ENCODE results near the gene MALAT1. TPM values are rescaled to one million over a fixed set of nuclear protein-coding genes. Genes with fewer than 3 reads are reported as not detected.

The MALAT1 gene
- total RNA-seq, 4 donors from 2014 or later: 2,194 to 20,520 (median 8,164) TPM

- H3K4me1 ChIP-seq: peaks cover 3 to 58% (median 14%) of the 10 kb centered on the region in 3 donors
- peaks cover 0 to 80% of the 10 kb centered on the region in 2 donors for H3K36me3 ChIP-seq
- no peak overlapping the region for H3K4me3 ChIP-seq
- TF ChIP-seq POLR2A (IDR thresholded peaks at IDR 0.05) (no peak), POLR2AphosphoS5 (IDR thresholded peaks at IDR 0.05) (no peak), CTCF (IDR thresholded peaks at IDR 0.05) (no peak), EP300 (IDR thresholded peaks at IDR 0.05) (no peak)
- no peaks in the 10 kb centered on the region for H3K27me3 ChIP-seq
- no peak for ATAC-seq
- 79 to 93% methylated on average over 2 to 11 of the region's 12 CpGs for WGBS, 2 donors (ENCODE audit: low coverage in 1 of 2)
- H3K9me3 ChIP-seq: no peaks in the 10 kb centered on the region
- peak overlapping the region in 2 of 4 donors; percentile 12 to 14 for H3K27ac ChIP-seq
These were observed 30.0 kb downstream of the MALAT1 start for GRCh38 chr11:65528819-65529350.

- H3K9me3 ChIP-seq: no peaks in the 10 kb centered on the region
- no peak for TF ChIP-seq EP300 (IDR thresholded peaks at IDR 0.05)
- no peak for TF ChIP-seq CTCF (IDR thresholded peaks at IDR 0.05)
- ATAC-seq: no peak
- peak overlapping the region in 2 of 4 donors; percentile 12 to 14 for H3K27ac ChIP-seq
- peaks cover 0 to 87% of the 10 kb centered on the region in 2 donors for H3K36me3 ChIP-seq
- H3K4me3 ChIP-seq: no peak overlapping the region
- H3K27me3 ChIP-seq: no peaks in the 10 kb centered on the region
- 46% methylated on average over 2 of the region's 10 CpGs; no CpG with 5 or more reads in 1 of the 2 donors for WGBS, 2 donors (ENCODE audit: low coverage in 1 of 2)
- peaks cover 3 to 50% (median 8%) of the 10 kb centered on the region in 3 donors for H3K4me1 ChIP-seq
These were observed 30.8 kb downstream of the MALAT1 start for GRCh38 chr11:65529475-65530156.

GRCh38 chr11:65530157-65530496, 31.3 kb downstream of the MALAT1 start:
- Histone ChIP-seq H3K27ac (peak overlapping the region in 2 of 4 donors; percentile 4 to 19), H3K4me3 (no peak overlapping the region), H3K9me3 (no peaks in the 10 kb centered on the region), H3K27me3 (no peaks in the 10 kb centered on the region), H3K4me1 (peaks cover 3 to 50% (median 8%) of the 10 kb centered on the region in 3 donors), H3K36me3 (peaks cover 0 to 92% of the 10 kb centered on the region in 2 donors)
- no peak for TF ChIP-seq CTCF (IDR thresholded peaks at IDR 0.05)
- TF ChIP-seq EP300 (IDR thresholded peaks at IDR 0.05): no peak
- no peak for TF ChIP-seq POLR2A (IDR thresholded peaks at IDR 0.05)
- no peak for ATAC-seq
- 73 to 83% methylated on average over 1 to 3 of the region's 5 CpGs for WGBS, 2 donors (ENCODE audit: low coverage in 1 of 2)

- Histone ChIP-seq H3K27me3 (no peaks in the 10 kb centered on the region), H3K9me3 (no peaks in the 10 kb centered on the region), H3K27ac (peak overlapping the region in 2 of 4 donors; percentile 9 to 12), H3K4me3 (no peak overlapping the region), H3K4me1 (peaks cover 0 to 30% (median 0%) of the 10 kb centered on the region in 3 donors), H3K36me3 (peaks cover 0 to 100% of the 10 kb centered on the region in 2 donors)
- 48 to 84% methylated on average over 3 to 4 of the region's 15 CpGs for WGBS, 2 donors (ENCODE audit: low coverage in 1 of 2)
- no peak for TF ChIP-seq POLR2AphosphoS5 (IDR thresholded peaks at IDR 0.05)
- peak; percentile 60 for ATAC-seq
These were observed 33.7 kb downstream of the MALAT1 start for GRCh38 chr11:65532388-65533064.

GRCh38 chr11:65535102-65535501, 36.3 kb downstream of the MALAT1 start:
- TF ChIP-seq CTCF (IDR thresholded peaks at IDR 0.05) (no peak), POLR2AphosphoS5 (IDR thresholded peaks at IDR 0.05) (no peak), EP300 (IDR thresholded peaks at IDR 0.05) (no peak), POLR2A (IDR thresholded peaks at IDR 0.05) (no peak)
- Histone ChIP-seq H3K27me3 (no peaks in the 10 kb centered on the region), H3K9me3 (no peaks in the 10 kb centered on the region), H3K36me3 (peaks cover 0 to 94% of the 10 kb centered on the region in 2 donors), H3K27ac (no peak overlapping the region), H3K4me1 (peaks cover 0 to 36% (median 10%) of the 10 kb centered on the region in 3 donors), H3K4me3 (no peak overlapping the region)
- ATAC-seq: no peak
- WGBS, 2 donors (ENCODE audit: low coverage in 1 of 2): 0% methylated on average over 1 of the region's 9 CpGs; no CpG with 5 or more reads in 1 of the 2 donors
